H1 (cell line): Measurements from ENCODE around the gene ST8SIA4. TPM values are rescaled to one million over a fixed set of nuclear protein-coding genes. Genes with fewer than 3 reads are reported as not detected.

ENCODE experiments used
- CTCF ChIA-PET: fragments of 300-600 bp; sonication (Branson Sonifier 250); formaldehyde crosslinking; loops from one replicate; lab custom pipeline; 2021; ENCODE audit not compliant: partially characterized antibody; lab: Charles Lee
- POLR2A ChIA-PET: fragments of 300-600 bp; sonication (Branson Sonifier 250); formaldehyde crosslinking; loops from one replicate; lab custom pipeline; 2021; ENCODE audit warnings: inconsistent platforms; ENCODE audit not compliant: partially characterized antibody; lab: Charles Lee
- DNase-seq, 2 experiments: peaks; one replicate each; pipeline versions ENCODE4 v3.0.0 to v3.0.0-alpha.2; 2010 to 2022; ENCODE audit warnings: low spot score in 2 of 2, low read depth in 1 of 2, mixed read lengths in 1 of 2
- FAIRE-seq: peaks from 2 replicates; lab custom pipeline; 2011; peaks lifted over from hg19 to GRCh38; lab: Jason Lieb, UNC
- H2AFZ ChIP-seq: 2 replicates; pipeline ENCODE4 v1.8.1; 2012; ENCODE audit warnings: low read length, inconsistent platforms
- H2AK5ac ChIP-seq: 2 replicates; pipeline ENCODE4 v1.6.1; 2013; ENCODE audit warnings: low read depth, low read length
- H2BK120ac ChIP-seq: replicated peaks from 2 replicates; pipeline ENCODE3; 2013; ENCODE audit warnings: low read depth, low read length, inconsistent platforms
- H2BK12ac ChIP-seq: 2 replicates; pipeline ENCODE4 v1.6.1; 2013; ENCODE audit warnings: low read depth, low read length
- H2BK15ac ChIP-seq: 2 replicates; pipeline ENCODE4 v1.6.1; 2013; ENCODE audit warnings: low read length
- H2BK20ac ChIP-seq: 2 replicates; pipeline ENCODE4 v1.6.1; 2013; ENCODE audit warnings: low read length
- H2BK5ac ChIP-seq: 2 replicates; pipeline ENCODE4 v1.6.1; 2013; ENCODE audit warnings: low read depth, low read length
- H3K14ac ChIP-seq: 2 replicates; pipeline ENCODE4 v1.6.1; 2013; ENCODE audit warnings: inconsistent platforms; ENCODE audit not compliant: insufficient read length
- H3K18ac ChIP-seq: 2 replicates; pipeline ENCODE4 v1.6.1; 2013; ENCODE audit warnings: low read length; ENCODE audit errors: extremely low read depth
- H3K23ac ChIP-seq: 2 replicates; pipeline ENCODE4 v1.6.1; 2013; ENCODE audit warnings: inconsistent platforms; ENCODE audit not compliant: insufficient read length
- H3K23me2 ChIP-seq: 2 replicates; pipeline ENCODE4 v1.6.1; 2013; ENCODE audit warnings: low read depth, low read length
- H3K27ac ChIP-seq: 2 replicates; pipeline ENCODE4 v1.6.1; 2011; ENCODE audit warnings: low read depth, low read length, inconsistent platforms
- H3K27me3 ChIP-seq, 4 experiments: replicated peaks in 1 of 4; 1 replicate in 1 of 4; 2 replicates in 3 of 4; pipeline versions ENCODE4 v1.6.1 to v1.8.1; 2011 to 2013; ENCODE audit warnings: low read length in 3 of 4, mild to moderate bottlenecking in 3 of 4, inconsistent platforms in 2 of 4, mixed read lengths in 2 of 4, moderate library complexity in 1 of 4; ENCODE audit not compliant: control insufficient read depth in 3 of 4, insufficient read depth in 3 of 4; ENCODE audit errors: extremely low read depth in 1 of 4
- H3K36me3 ChIP-seq, 4 experiments: 2 replicates each; pipeline versions ENCODE4 v1.6.1 to v1.8.1; 2011 to 2013; ENCODE audit warnings: mild to moderate bottlenecking in 4 of 4, low read length in 3 of 4, moderate library complexity in 2 of 4, control low read depth in 1 of 4, inconsistent platforms in 1 of 4; ENCODE audit not compliant: insufficient read depth in 4 of 4, control insufficient read depth in 2 of 4
- H3K4ac ChIP-seq: replicated peaks from 2 replicates; pipeline ENCODE3; 2013; ENCODE audit warnings: low read length, low read depth, mixed read lengths, inconsistent platforms; ENCODE audit not compliant: insufficient read length
- H3K4me1 ChIP-seq, 4 experiments: replicated peaks in 1 of 4; 1 replicate in 1 of 4; 2 replicates in 3 of 4; pipeline versions ENCODE4 v1.6.1 to v1.8.1; 2011 to 2013; ENCODE audit warnings: low read length in 3 of 4, inconsistent platforms in 2 of 4, mixed read lengths in 1 of 4; ENCODE audit not compliant: insufficient read depth in 4 of 4, control insufficient read depth in 3 of 4
- H3K4me2 ChIP-seq, 2 experiments: 2 replicates each; pipeline versions ENCODE4 v1.6.1 to v1.8.1; 2011 to 2013; ENCODE audit warnings: low read depth in 2 of 2, low read length in 2 of 2, control low read depth in 1 of 2, inconsistent platforms in 1 of 2, mild to moderate bottlenecking in 1 of 2; ENCODE audit not compliant: insufficient read depth in 1 of 2
- H3K4me3 ChIP-seq, 4 experiments: fragments of 200-600, 300-600 bp in 1 of 4; sonication (generic), shearing (Covaris generic), sonication (Bioruptor Twin) in 1 of 4; 2 replicates each; pipeline versions ENCODE4 v1.5.1 to v1.8.1; 2011 to 2016; ENCODE audit warnings: low read length in 4 of 4, low read depth in 3 of 4, control low read depth in 2 of 4, inconsistent platforms in 2 of 4, mild to moderate bottlenecking in 2 of 4, mixed read lengths in 1 of 4, moderate library complexity in 1 of 4; ENCODE audit not compliant: insufficient read depth in 2 of 4; ENCODE audit errors: extremely low read depth in 1 of 4
- H3K56ac ChIP-seq: replicated peaks from 2 replicates; pipeline ENCODE3; 2013; ENCODE audit warnings: low read depth, mild to moderate bottlenecking, mixed read lengths, low read length, inconsistent platforms; ENCODE audit not compliant: insufficient read length
- H3K79me1 ChIP-seq: 2 replicates; pipeline ENCODE4 v1.6.1; 2013; ENCODE audit warnings: low read depth, low read length, control low read depth
- H3K79me2 ChIP-seq, 2 experiments: 2 replicates each; pipeline versions ENCODE4 v1.6.1 to v1.8.1; 2012 to 2013; ENCODE audit warnings: low read length in 2 of 2, mild to moderate bottlenecking in 2 of 2, inconsistent platforms in 1 of 2; ENCODE audit not compliant: insufficient read depth in 2 of 2, control insufficient read depth in 1 of 2
- H3K9ac ChIP-seq, 4 experiments: replicated peaks in 1 of 4; 1 replicate in 1 of 4; 2 replicates in 3 of 4; pipeline versions ENCODE4 v1.6.1 to v1.8.1; 2011 to 2013; ENCODE audit warnings: low read depth in 3 of 4, low read length in 3 of 4, control low read depth in 2 of 4, mild to moderate bottlenecking in 2 of 4, moderate library complexity in 2 of 4, inconsistent platforms in 1 of 4; ENCODE audit errors: extremely low read depth in 1 of 4
- H3K9me3 ChIP-seq, 2 experiments: 2 replicates each; pipeline versions ENCODE4 v1.6.1 to v1.8.1; 2012 to 2013; ENCODE audit warnings: mild to moderate bottlenecking in 2 of 2, moderate library complexity in 2 of 2, control low read depth in 1 of 2, inconsistent platforms in 1 of 2, low read depth in 1 of 2, low read length in 1 of 2, mixed read lengths in 1 of 2; ENCODE audit not compliant: insufficient read depth in 2 of 2
- H4K20me1 ChIP-seq, 2 experiments: replicated peaks in 1 of 2; 2 replicates each; pipeline versions ENCODE3 to v1.8.1; 2011 to 2013; ENCODE audit warnings: inconsistent platforms in 2 of 2, low read length in 2 of 2, mild to moderate bottlenecking in 1 of 2; ENCODE audit not compliant: insufficient read depth in 2 of 2, control insufficient read depth in 1 of 2
- H4K5ac ChIP-seq: 2 replicates; pipeline ENCODE4 v1.6.1; 2013; ENCODE audit warnings: low read length, low read depth, mixed read lengths, inconsistent platforms; ENCODE audit not compliant: insufficient read length
- H4K8ac ChIP-seq: 2 replicates; pipeline ENCODE4 v1.8.0; 2013; ENCODE audit warnings: mild to moderate bottlenecking, moderate library complexity, low read length, inconsistent platforms; ENCODE audit not compliant: insufficient read depth; ENCODE audit errors: extremely low read depth
- H4K91ac ChIP-seq: replicated peaks from 2 replicates; pipeline ENCODE3; 2013; ENCODE audit warnings: low read length, mixed read lengths, inconsistent platforms; ENCODE audit not compliant: insufficient read length
- CEBPB ChIP-seq: IDR thresholded peaks from 2 replicates; pipeline ENCODE4 v1.6.1; 2012; ENCODE audit warnings: low read depth, low read length
- CTBP2 ChIP-seq: IDR thresholded peaks from 2 replicates; pipeline ENCODE4 v1.7.0; 2011; ENCODE audit warnings: borderline replicate concordance, mild to moderate bottlenecking, moderate library complexity, mixed read lengths, low read length; ENCODE audit not compliant: insufficient read depth, insufficient read length
- SRF ChIP-seq: IDR thresholded peaks from 2 replicates; pipeline ENCODE4 v1.6.1; 2011; ENCODE audit warnings: mild to moderate bottlenecking, low read depth, low read length, moderate library complexity
- WGBS, 2 experiments: shearing (Covaris generic) in 1 of 2; methylation state at CpG; one replicate each; pipeline versions ENCODE4 v1.1.6 to v1.1.7; 2013 to 2015; ENCODE audit warnings: low lambda C conversion rate in 2 of 2, mixed read lengths in 2 of 2, inconsistent platforms in 1 of 2, low coverage in 1 of 2, missing lambda C conversion rate in 1 of 2; ENCODE audit not compliant: insufficient replicate concordance in 2 of 2, insufficient coverage in 1 of 2, insufficient read length in 1 of 2; ENCODE audit errors: extremely low coverage in 1 of 2, missing lambda C conversion rate in 1 of 2; 5-methylcytosine and 5-hydroxymethylcytosine counted together
- polyA plus RNA-seq, 7 experiments: library from polyadenylated mRNA; depleted of rRNA in 3 of 7; stranded (reverse) in 5 of 7; unstranded in 2 of 7; fragments of >200 nt in 5 of 7; fragments of 200-250 nt in 2 of 7; gene quantifications; 1 replicate in 5 of 7; 2 replicates in 1 of 7; 4 replicates in 1 of 7; pipeline versions ENCODE4 v1.2.1 to v1.2.3, GENCODE V29; 2011 to 2013; ENCODE audit warnings: missing spikeins in 2 of 7, mixed read lengths in 2 of 7
- total RNA-seq: library from RNA; stranded (reverse); fragmentation: NEBNext Ultra II Directional; extraction: Animal tissue kit (Norgen Biotek cat#: 25700); gene quantifications from 2 replicates; pipeline ENCODE4 v1.2.1, GENCODE V29; 2021

The ST8SIA4 gene
- total and polyA plus RNA-seq, 2 of the 8 experiments (the other 6 are each of a cell fraction or from before 2014, with no cell fraction given) = 0.08 to 0.50 TPM

DNA sequence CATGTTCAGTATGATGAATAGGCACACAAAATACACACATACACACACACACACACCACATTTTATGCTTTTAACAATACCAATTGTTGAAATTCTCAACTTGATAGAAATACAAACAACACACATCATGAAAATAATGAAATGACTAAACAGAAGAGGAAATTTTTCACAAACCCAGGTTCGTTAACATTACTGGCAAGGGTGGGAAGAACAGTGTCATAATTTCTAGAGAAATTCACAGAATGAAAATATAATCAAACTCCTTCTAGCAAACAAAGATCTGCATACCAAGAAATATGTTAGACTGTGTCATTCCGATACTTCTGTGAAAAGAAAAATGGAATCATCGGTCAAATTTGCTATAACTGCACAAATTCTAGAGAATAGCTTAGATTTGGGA is 41.9 kb downstream of the ST8SIA4 start:
- FAIRE-seq = no peak

More for the DNA sequence above, 41.9 kb downstream of the ST8SIA4 start:
- Histone ChIP-seq H3K23me2 (no peaks in the 10 kb centered on the region), H3K4me2 (no peak overlapping the region), H2AFZ (no peak overlapping the region), H3K9ac (no peak overlapping the region), H4K5ac (no peak overlapping the region), H3K79me2 (no peaks in the 10 kb centered on the region), H3K79me1 (no peaks in the 10 kb centered on the region), H2BK12ac (no peak overlapping the region), H3K36me3 (no peaks in the 10 kb centered on the region), H4K20me1 (no peaks in the 10 kb centered on the region), H3K56ac (no peak overlapping the region), H3K4me3 (no peak overlapping the region), H3K27me3 (no peaks in the 10 kb centered on the region), H3K14ac (no peak overlapping the region), H2BK5ac (no peak overlapping the region), H3K18ac (no peak overlapping the region), H3K9me3 (no peaks in the 10 kb centered on the region), H3K23ac (no peak overlapping the region), H4K8ac (no peak overlapping the region), H2BK20ac (no peak overlapping the region), H4K91ac (no peak overlapping the region), H2BK15ac (no peak overlapping the region), H3K4me1 (no peaks in the 10 kb centered on the region), H2AK5ac (no peak overlapping the region), H2BK120ac (no peak overlapping the region), H3K4ac (no peak overlapping the region), H3K27ac (no peak overlapping the region)
- no peak for DNase-seq
- POLR2A ChIA-PET = no interaction called here
- CTCF ChIA-PET = no interaction called here
- WGBS, 2 experiments = 90% methylated on average over 3 of the region's 3 CpGs; no CpG with 5 or more reads in 1 of the 2 experiments
- TF ChIP-seq CTBP2 = no peak
- no peak for TF ChIP-seq CEBPB
- TF ChIP-seq SRF = no peak
